Natural killer cell (primary cell): ENCODE measurements around the gene DDX54. TPM values are rescaled to one million over a fixed set of nuclear protein-coding genes. Genes with fewer than 3 reads are reported as not detected.

ENCODE experiments used
- ATAC-seq, 3 donors: fragments of 150-1000 bp in 2 of 3; fragments of 200-7000 bp in 1 of 3; cut with Tn5 transposase; 1 replicate in 1 of 3; 2 replicates in 2 of 3; pipeline ENCODE4 v1.10.0; 2021; ENCODE audit warnings: mild to moderate bottlenecking in 2 of 3, moderate library complexity in 2 of 3
- DNase-seq, 2 donors: peaks; one replicate each; pipeline versions ENCODE4 v3.0.0 to v3.0.0-alpha.2; 2013 to 2021; ENCODE audit warnings: mixed read lengths in 1 of 2
- H3K27ac ChIP-seq: one replicate; pipeline ENCODE4 v1.5.1; 2013; ENCODE audit warnings: mild to moderate bottlenecking, low read length
- H3K27me3 ChIP-seq: one replicate; pipeline ENCODE4 v1.6.1; 2013; ENCODE audit warnings: low read length; ENCODE audit not compliant: control insufficient read depth, insufficient read depth
- H3K36me3 ChIP-seq: one replicate; pipeline ENCODE4 v1.6.1; 2013; ENCODE audit warnings: low read length; ENCODE audit not compliant: control insufficient read depth, insufficient read depth
- H3K4me1 ChIP-seq: one replicate; pipeline ENCODE4 v1.6.1; 2013; ENCODE audit warnings: low read length; ENCODE audit not compliant: control insufficient read depth, insufficient read depth
- H3K4me3 ChIP-seq: one replicate; pipeline ENCODE4 v1.5.1; 2013; ENCODE audit warnings: low read length
- H3K9me3 ChIP-seq: one replicate; pipeline ENCODE4 v1.6.1; 2013; ENCODE audit warnings: low read length; ENCODE audit not compliant: control insufficient read depth, insufficient read depth
- H3K27ac Mint-ChIP-seq, 2 donors: one replicate each; pipeline ENCODE4 v1.8.0; 2022; ENCODE audit warnings: mild to moderate bottlenecking in 2 of 2, mixed read lengths in 2 of 2, moderate library complexity in 1 of 2
- H3K27me3 Mint-ChIP-seq, 2 donors: one replicate each; pipeline ENCODE4 v1.8.0; 2022; ENCODE audit warnings: low read depth in 2 of 2, mixed read lengths in 2 of 2
- H3K36me3 Mint-ChIP-seq: one replicate; pipeline ENCODE4 v1.8.0; 2022; ENCODE audit warnings: mixed read lengths
- H3K4me1 Mint-ChIP-seq, 2 donors: one replicate each; pipeline ENCODE4 v1.8.0; 2022; ENCODE audit warnings: mixed read lengths in 2 of 2
- H3K4me3 Mint-ChIP-seq: one replicate; pipeline ENCODE4 v1.8.0; 2022; ENCODE audit warnings: mild to moderate bottlenecking, moderate library complexity, mixed read lengths
- H3K9me3 Mint-ChIP-seq, 2 donors: one replicate each; pipeline ENCODE4 v1.8.0; 2022; ENCODE audit warnings: mixed read lengths in 2 of 2
- WGBS: methylation state at CpG from one replicate; pipeline ENCODE4 v1.1.7; 2013; ENCODE audit warnings: missing lambda C conversion rate; ENCODE audit not compliant: insufficient coverage; 5-methylcytosine and 5-hydroxymethylcytosine counted together
- intact Hi-C: fragments of 100-400 bp; cut with micrococcal nuclease; formaldehyde crosslinking; loops from one replicate; pipeline ENCODE4 v1.14.2; 2022
- total RNA-seq, 4 donors: library from RNA; stranded (reverse); fragments of 120-200 nt in 1 of 4; gene quantifications; one replicate each; pipeline versions ENCODE4 v1.2.3 to v1.2.4, GENCODE V29; 2013 to 2022
- TF ChIP-seq, protein P1 (sequence below): fragments of 200-600 bp; IDR thresholded peaks from one replicate; pipeline ENCODE4 v1.8.0; 2022; ENCODE audit warnings: antibody characterized with exemption

Gene DDX54
- total RNA-seq, 3 donors from 2014 or later (not counting 1 experiment from before 2014, with no cell fraction given), result 84.6 to 100 (median 97.1) TPM

GRCh38 chr12:113170457-113170856 is 14.8 kb downstream of the DDX54 start:
- WGBS, result 80% methylated on average over 1 of the region's 5 CpGs
- H3K9me3 Mint-ChIP-seq, result no peaks in the 10 kb centered on the region
- H3K27me3 Mint-ChIP-seq, result no peaks in the 10 kb centered on the region
- Histone ChIP-seq H3K4me1 (no peaks in the 10 kb centered on the region), H3K27me3 (no peaks in the 10 kb centered on the region), H3K36me3 (peaks cover 87% of the 10 kb centered on the region), H3K27ac (no peak overlapping the region), H3K4me3 (no peak overlapping the region), H3K9me3 (no peaks in the 10 kb centered on the region)
- peaks cover 19% of the 10 kb centered on the region for H3K36me3 Mint-ChIP-seq
- H3K4me3 Mint-ChIP-seq, result no peak overlapping the region
- DNase-seq, result no peak
- no peak for ATAC-seq
- intact Hi-C loops, result no loop called here
- TF ChIP-seq, protein P1, sequence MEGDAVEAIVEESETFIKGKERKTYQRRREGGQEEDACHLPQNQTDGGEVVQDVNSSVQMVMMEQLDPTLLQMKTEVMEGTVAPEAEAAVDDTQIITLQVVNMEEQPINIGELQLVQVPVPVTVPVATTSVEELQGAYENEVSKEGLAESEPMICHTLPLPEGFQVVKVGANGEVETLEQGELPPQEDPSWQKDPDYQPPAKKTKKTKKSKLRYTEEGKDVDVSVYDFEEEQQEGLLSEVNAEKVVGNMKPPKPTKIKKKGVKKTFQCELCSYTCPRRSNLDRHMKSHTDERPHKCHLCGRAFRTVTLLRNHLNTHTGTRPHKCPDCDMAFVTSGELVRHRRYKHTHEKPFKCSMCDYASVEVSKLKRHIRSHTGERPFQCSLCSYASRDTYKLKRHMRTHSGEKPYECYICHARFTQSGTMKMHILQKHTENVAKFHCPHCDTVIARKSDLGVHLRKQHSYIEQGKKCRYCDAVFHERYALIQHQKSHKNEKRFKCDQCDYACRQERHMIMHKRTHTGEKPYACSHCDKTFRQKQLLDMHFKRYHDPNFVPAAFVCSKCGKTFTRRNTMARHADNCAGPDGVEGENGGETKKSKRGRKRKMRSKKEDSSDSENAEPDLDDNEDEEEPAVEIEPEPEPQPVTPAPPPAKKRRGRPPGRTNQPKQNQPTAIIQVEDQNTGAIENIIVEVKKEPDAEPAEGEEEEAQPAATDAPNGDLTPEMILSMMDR, result no peak
- H3K4me1 Mint-ChIP-seq, result peaks cover 5 to 9% of the 10 kb centered on the region in 2 donors
- no peak overlapping the region for H3K27ac Mint-ChIP-seq

DNA sequence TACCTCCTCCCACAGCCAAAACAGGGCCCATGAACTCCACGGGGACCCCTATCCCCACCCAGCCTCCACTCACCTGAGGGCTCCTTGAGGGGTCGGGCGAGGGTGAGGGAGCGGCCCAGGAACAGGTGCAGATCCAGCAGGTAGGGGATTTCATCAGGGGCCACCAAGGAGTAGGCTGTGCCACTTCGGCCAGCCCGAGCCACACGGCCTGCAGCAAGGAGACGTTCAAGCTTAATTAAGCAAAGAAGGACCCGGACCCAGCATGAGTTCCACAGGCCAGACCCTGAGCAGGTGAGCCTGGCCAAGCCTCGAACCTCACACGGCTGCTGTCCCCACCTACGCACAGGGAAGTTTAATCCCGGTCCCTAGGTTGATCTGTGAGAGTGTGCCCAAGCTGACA is 15.6 kb downstream of the DDX54 start:
- no peak overlapping the region for H3K4me3 ChIP-seq
- H3K4me3 Mint-ChIP-seq, result no peak overlapping the region
- no peaks in the 10 kb centered on the region for H3K9me3 ChIP-seq
- no peaks in the 10 kb centered on the region for H3K27me3 Mint-ChIP-seq
- H3K4me1 Mint-ChIP-seq, result peaks cover 4 to 9% of the 10 kb centered on the region in 2 donors
- peaks cover 86% of the 10 kb centered on the region for H3K36me3 ChIP-seq
- TF ChIP-seq, protein P1, result no peak
- 97% methylated on average over 13 of the region's 13 CpGs for WGBS
- H3K36me3 Mint-ChIP-seq, result peaks cover 19% of the 10 kb centered on the region
- intact Hi-C loops, result no loop called here
- H3K27me3 ChIP-seq, result no peaks in the 10 kb centered on the region
- H3K27ac Mint-ChIP-seq, result no peak overlapping the region
- no peaks in the 10 kb centered on the region for H3K4me1 ChIP-seq
- H3K27ac ChIP-seq, result no peak overlapping the region
- ATAC-seq (no peak), DNase-seq (no peak)
- no peaks in the 10 kb centered on the region for H3K9me3 Mint-ChIP-seq

GRCh38 chr12:113167868-113168267 is 17.4 kb downstream of the DDX54 start:
- no peaks in the 10 kb centered on the region for H3K9me3 Mint-ChIP-seq
- peaks cover 0 to 4% of the 10 kb centered on the region in 2 donors for H3K4me1 Mint-ChIP-seq

More at GRCh38 chr12:113167868-113168267, 17.4 kb downstream of the DDX54 start:
- intact Hi-C loops, result no loop called here
- no peaks in the 10 kb centered on the region for H3K27me3 ChIP-seq
- ATAC-seq (no peak), DNase-seq (no peak)
- no peak overlapping the region for H3K4me3 ChIP-seq
- no peak overlapping the region for H3K27ac ChIP-seq
- H3K9me3 ChIP-seq, result no peaks in the 10 kb centered on the region
- TF ChIP-seq, protein P1, result no peak
- Mint-ChIP-seq H3K4me3 (no peak overlapping the region), H3K27me3 (no peaks in the 10 kb centered on the region), H3K27ac (no peak overlapping the region), H3K36me3 (peaks cover 19% of the 10 kb centered on the region)
- no peaks in the 10 kb centered on the region for H3K4me1 ChIP-seq
- 96% methylated on average over 10 of the region's 10 CpGs for WGBS
- H3K36me3 ChIP-seq, result peaks cover 86% of the 10 kb centered on the region
